Measurements from ENCODE around the gene OXT. TPM values are rescaled to one million over a fixed set of nuclear protein-coding genes. Genes with fewer than 3 reads are reported as not detected.
"Not testable (repeated sequence)": the region's sequence is repeated elsewhere in the genome, so short reads cannot be mapped to it uniquely, and the experiment has no call there.

Gene OXT
- total and polyA plus RNA-seq, 8 donors: 0.38 TPM; not detected in 7

- H3K4me1 ChIP-seq: no peaks in the 10 kb centered on the region
- FAIRE-seq (no peak), DNase-seq (no peak), ATAC-seq (no peak)
- no peaks in the 10 kb centered on the region for H3K9me3 ChIP-seq
- TF ChIP-seq, protein P1, sequence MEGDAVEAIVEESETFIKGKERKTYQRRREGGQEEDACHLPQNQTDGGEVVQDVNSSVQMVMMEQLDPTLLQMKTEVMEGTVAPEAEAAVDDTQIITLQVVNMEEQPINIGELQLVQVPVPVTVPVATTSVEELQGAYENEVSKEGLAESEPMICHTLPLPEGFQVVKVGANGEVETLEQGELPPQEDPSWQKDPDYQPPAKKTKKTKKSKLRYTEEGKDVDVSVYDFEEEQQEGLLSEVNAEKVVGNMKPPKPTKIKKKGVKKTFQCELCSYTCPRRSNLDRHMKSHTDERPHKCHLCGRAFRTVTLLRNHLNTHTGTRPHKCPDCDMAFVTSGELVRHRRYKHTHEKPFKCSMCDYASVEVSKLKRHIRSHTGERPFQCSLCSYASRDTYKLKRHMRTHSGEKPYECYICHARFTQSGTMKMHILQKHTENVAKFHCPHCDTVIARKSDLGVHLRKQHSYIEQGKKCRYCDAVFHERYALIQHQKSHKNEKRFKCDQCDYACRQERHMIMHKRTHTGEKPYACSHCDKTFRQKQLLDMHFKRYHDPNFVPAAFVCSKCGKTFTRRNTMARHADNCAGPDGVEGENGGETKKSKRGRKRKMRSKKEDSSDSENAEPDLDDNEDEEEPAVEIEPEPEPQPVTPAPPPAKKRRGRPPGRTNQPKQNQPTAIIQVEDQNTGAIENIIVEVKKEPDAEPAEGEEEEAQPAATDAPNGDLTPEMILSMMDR (IDR thresholded peaks at IDR 0.05): no peak
- H3K27me3 ChIP-seq: no peaks in the 10 kb centered on the region
- H3K36me3 ChIP-seq: no peaks in the 10 kb centered on the region
- WGBS, 2 donors: 72 to 82% methylated on average over 6 of the region's 6 CpGs
- H3K27ac ChIP-seq: no peak overlapping the region
- intact Hi-C loops (cut with DNase I): no loop called here
- no peak overlapping the region for H3K4me3 ChIP-seq
These were observed 3.4 kb downstream of the OXT start for GRCh38 chr20:3074812-3075211.

- H3K27me3 ChIP-seq; H3K9me3 ChIP-seq; DNase-seq; H3K36me3 ChIP-seq; ATAC-seq; FAIRE-seq; H3K27ac ChIP-seq; intact Hi-C loops (cut with DNase I); H3K4me3 ChIP-seq; H3K4me1 ChIP-seq: not testable (repeated sequence)
- 75 to 82% methylated on average over 6 of the region's 6 CpGs for WGBS, 2 donors
These were observed 3.9 kb downstream of the OXT start for GRCh38 chr20:3075315-3075714.

GRCh38 chr20:3077618-3078134, 6.3 kb downstream of the OXT start:
- intact Hi-C loops (cut with DNase I): no loop called here
- WGBS, 2 donors: 78 to 86% methylated on average over 4 of the region's 4 CpGs
- FAIRE-seq (no peak), DNase-seq (no peak), ATAC-seq (no peak)
- TF ChIP-seq, protein P1 (IDR thresholded peaks at IDR 0.05): no peak
- Histone ChIP-seq H3K4me3 (no peak overlapping the region), H3K9me3 (no peaks in the 10 kb centered on the region), H3K27ac (no peak overlapping the region), H3K36me3 (no peaks in the 10 kb centered on the region), H3K27me3 (no peaks in the 10 kb centered on the region), H3K4me1 (no peaks in the 10 kb centered on the region)

- WGBS, 2 donors: 52 to 58% methylated on average over 6 of the region's 6 CpGs
- H3K4me3 ChIP-seq: no peak overlapping the region
- TF ChIP-seq, protein P1 (IDR thresholded peaks at IDR 0.05): no peak
- no peaks in the 10 kb centered on the region for H3K27me3 ChIP-seq
- H3K27ac ChIP-seq: no peak overlapping the region
- peak; percentile 35 to 76 (median 66) for ATAC-seq
- H3K9me3 ChIP-seq: no peaks in the 10 kb centered on the region
- no peak for FAIRE-seq
- intact Hi-C loops (cut with DNase I): no loop called here
- H3K36me3 ChIP-seq: no peaks in the 10 kb centered on the region
- DNase-seq: peak in 1 of 6 donors; percentile 37
- no peaks in the 10 kb centered on the region for H3K4me1 ChIP-seq
These were observed 9.5 kb downstream of the OXT start for GRCh38 chr20:3080939-3081388.

DNA sequence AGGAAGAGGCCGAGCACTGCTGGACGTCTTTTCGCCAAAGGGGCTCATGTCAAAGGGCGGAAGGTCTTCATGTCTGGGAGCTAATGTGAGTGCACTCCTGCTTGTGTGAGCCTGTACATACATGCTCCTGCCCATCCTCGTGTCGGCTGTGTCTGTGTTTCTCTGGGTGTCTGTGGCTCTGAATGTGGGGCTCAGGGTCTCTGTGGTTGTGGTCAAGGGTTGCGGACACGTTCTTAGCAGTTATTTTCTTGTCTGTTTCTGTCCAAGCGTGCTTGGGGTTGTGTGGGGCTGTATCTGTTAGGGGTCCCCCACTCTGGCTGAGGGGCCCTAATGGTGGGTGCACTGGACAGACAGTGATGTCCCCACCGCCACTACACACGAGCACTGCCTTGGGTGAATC, 10.2 kb downstream of the OXT start:
- FAIRE-seq (no peak), DNase-seq (no peak), ATAC-seq (no peak)
- no peaks in the 10 kb centered on the region for H3K27me3 ChIP-seq
- TF ChIP-seq, protein P1 (IDR thresholded peaks at IDR 0.05): no peak
- H3K4me1 ChIP-seq: no peaks in the 10 kb centered on the region
- no peaks in the 10 kb centered on the region for H3K9me3 ChIP-seq
- intact Hi-C loops (cut with DNase I): no loop called here
- H3K27ac ChIP-seq: no peak overlapping the region
- no peak overlapping the region for H3K4me3 ChIP-seq
- WGBS, 2 donors: 93 to 96% methylated on average over 11 of the region's 11 CpGs
- no peaks in the 10 kb centered on the region for H3K36me3 ChIP-seq

All from pancreas (tissue), 10 donors.